Measurements from ENCODE around the gene MRPS24.

The MRPS24 gene

GRCh38 chr7:43877968-43878864 lies 8.9 kb upstream of the MRPS24 start:
- DNase-seq (ENCODE audit: low spot score) = no peak

- DNase-seq (ENCODE audit: low spot score) = no peak
Observed at GRCh38 chr7:43876976-43877745, 7.8 kb upstream of the MRPS24 start.

GRCh38 chr7:43876241-43876640 lies 6.9 kb upstream of the MRPS24 start:
- no peak for DNase-seq (ENCODE audit: low spot score)

DNA sequence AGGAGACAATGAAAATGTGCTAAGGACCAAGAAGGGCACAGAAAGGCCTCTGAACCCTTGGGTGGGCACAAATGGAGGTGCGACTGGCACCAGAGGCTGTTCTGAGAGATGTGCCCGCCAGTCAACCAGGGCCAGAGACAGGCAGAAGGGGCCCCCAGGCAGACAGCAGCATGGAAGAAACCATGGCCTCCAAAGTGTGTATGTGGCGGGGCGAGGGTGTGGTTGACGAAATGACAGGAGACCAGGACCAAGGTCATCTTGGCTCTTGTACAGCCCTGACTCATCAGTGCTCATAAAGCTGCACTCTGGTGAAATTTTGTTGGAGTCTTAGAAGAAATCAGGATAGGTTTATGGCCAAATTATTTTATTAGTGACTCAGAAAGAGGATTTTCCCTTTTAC lies 4.0 kb upstream of the MRPS24 start:
- DNase-seq (ENCODE audit: low spot score) = no peak

DNA sequence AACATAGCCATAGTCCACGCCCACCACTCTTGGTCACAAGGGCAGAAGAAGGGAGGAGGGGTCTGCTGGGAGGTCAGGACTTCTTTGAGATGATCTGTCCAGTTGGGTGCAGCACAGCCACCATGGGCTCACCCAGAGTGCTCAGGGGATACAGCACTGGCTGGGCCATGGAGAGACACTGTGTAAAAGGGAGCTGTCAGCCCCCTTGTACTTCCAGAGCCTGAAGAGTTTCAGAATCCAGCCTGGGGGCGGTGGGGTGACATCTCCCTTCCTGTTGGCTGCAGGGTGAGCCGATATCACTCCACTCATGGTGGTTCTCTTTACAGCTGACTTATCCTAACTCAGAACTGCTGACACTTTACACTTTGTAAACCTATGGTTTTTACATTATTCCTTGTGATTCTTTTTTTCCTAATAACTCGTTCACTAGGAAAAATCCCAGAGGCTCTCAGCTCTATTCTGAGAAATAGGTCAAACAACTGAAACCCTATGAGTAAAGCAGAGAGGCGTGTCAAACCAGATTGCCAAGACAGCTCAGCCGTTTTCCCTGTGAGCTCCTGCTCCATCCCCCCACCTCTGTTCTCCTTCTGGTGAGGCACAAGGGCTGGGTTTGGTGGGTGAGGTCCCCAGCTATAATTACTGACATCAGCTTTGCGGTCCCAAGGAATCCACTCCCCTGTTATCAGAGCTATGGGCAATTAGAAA lies 3.2 kb upstream of the MRPS24 start:
- no peak for DNase-seq (ENCODE audit: low spot score)

DNA sequence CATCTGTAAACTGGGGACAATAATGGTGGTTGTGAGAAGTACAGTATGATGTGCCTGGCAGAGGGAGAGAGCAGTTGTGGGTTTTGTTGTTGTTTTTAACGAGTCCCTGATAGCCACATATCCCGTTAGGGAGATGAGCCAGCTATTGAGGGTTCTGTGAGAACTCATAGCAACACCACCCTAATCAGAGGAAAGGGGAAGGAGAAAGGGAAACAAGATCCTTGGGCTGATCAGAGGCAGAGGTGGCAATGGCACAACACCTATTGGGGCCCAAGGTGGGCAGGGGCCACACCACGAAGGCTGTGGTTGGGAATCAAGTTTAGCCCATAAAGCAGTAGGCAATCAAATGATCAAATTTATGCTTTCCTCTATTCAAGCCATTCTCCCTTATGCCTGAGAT lies 1.7 kb upstream of the MRPS24 start:
- DNase-seq (ENCODE audit: low spot score) = no peak

DNA sequence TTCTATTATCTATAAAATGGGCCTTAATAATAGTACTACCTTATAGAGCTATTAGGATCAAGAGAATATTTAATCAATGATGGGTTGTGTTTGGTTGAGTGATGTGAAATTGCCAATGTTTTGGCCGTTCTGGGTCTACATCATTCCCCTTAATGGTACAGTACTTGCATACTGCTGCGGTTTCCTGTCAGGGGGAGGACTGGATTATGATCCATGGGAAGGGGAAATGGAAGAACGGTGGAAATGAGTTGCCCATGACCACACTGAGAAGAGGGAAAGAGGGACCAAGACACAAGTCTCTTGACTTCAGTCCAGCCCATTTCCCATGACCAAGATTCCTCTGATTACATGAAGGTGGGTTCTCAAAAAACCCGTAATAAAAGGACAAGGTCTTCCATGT lies 999 bp upstream of the MRPS24 start:
- no peak for DNase-seq (ENCODE audit: low spot score)

- DNase-seq (ENCODE audit: low spot score) = no peak
Observed at GRCh38 chr7:43869867-43870240, 537 bp upstream of the MRPS24 start.

GRCh38 chr7:43868681-43869005 lies 674 bp downstream of the MRPS24 start:
- DNase-seq (ENCODE audit: low spot score) = no peak

DNA sequence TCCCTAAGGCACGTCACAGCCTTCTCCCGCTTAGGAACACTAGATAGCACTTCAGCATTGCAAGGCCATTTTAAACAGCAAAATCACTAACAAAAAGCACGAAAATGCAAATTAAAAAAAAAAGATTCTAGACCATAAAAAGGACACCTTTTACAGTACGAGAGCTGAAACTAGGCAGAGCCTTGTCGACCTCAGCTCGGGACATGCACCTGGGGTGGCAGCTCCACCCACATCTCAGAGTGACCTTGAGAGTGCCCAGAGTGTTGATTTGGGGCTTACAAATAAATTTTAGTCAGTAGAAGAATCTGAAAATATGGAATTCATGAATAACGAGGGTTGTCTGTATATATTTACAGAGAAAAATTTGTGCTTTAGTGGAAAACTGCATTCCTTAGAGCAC lies 1.1 kb downstream of the MRPS24 start:
- no peak for DNase-seq (ENCODE audit: low spot score)

GRCh38 chr7:43865277-43865676 lies 4.0 kb downstream of the MRPS24 start:
- no peak for DNase-seq (ENCODE audit: low spot score)

DNA sequence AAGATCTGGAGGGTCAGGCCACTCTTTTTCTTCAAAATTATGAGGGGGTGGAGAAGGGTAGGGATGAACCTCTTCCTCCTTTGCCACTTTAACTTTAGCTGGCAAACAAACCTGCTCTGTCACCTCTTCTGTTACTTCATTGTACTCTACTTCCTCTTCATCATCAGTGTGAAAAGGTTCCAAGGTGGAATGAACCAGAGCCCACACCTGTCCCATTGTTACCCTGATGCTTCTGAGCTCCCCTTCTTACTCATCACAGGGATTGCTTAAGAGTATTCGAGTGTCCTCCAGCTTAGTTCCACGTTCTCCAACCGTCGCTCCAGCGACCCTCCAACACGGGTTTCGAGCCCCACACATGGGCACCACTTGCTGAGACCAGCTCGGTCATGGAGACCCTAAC lies 5.2 kb downstream of the MRPS24 start:
- no peak for DNase-seq (ENCODE audit: low spot score)

- no peak for DNase-seq (ENCODE audit: low spot score)
Observed at GRCh38 chr7:43856996-43857395, 12.3 kb downstream of the MRPS24 start.

- DNase-seq (ENCODE audit: low spot score) = no peak
Observed at GRCh38 chr7:43856316-43856715, 13.0 kb downstream of the MRPS24 start.

DNA sequence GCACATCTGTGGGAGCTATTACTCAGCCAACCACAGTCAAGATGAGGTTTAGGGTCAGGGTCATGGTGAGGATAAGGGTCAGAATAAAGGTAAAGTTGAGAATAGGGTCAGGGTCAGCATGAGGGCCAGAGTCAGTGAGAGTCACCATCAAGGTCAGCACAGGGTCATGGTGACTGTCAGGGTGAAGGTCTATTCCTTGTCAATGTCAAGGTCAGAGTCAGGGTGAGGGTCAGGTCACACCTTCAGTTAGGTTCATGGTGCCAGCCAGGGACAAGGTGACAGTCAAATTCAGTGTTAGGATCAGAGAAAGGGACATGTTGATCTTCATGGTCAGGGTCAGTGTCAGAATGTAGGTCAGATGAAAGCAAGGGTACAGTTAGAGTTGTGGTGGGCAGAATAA lies 14.1 kb downstream of the MRPS24 start:
- DNase-seq (ENCODE audit: low spot score) = no peak

GRCh38 chr7:43851805-43852204 lies 17.5 kb downstream of the MRPS24 start:
- no peak for DNase-seq (ENCODE audit: low spot score)

- DNase-seq (ENCODE audit: low spot score) = no peak
Observed at GRCh38 chr7:43850348-43851116, 18.8 kb downstream of the MRPS24 start.

- no peak for DNase-seq (ENCODE audit: low spot score)
Observed at GRCh38 chr7:43849047-43849446, 20.3 kb downstream of the MRPS24 start.

DNA sequence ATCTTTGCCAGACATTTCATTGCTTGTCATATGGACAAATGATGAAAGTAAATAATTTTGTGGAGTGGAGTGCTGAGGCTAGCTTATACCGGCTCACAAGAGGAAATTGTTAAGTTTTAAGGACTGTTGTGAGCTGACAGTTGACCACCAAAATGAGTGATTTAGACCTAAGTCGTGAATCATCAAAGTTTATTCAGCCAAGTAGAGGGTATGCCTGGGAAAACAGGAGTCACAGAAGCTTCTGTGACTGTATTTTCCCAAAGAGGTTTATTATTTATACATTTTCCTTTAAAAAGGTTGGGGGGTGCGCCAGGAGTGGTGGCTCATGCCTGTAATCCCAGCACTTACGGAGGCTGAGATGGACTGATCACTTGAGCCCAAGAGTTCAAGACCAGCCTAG lies 21.8 kb downstream of the MRPS24 start:
- no peak for DNase-seq (ENCODE audit: low spot score)

- DNase-seq (ENCODE audit: low spot score) = no peak
Observed at GRCh38 chr7:43844662-43845061, 24.7 kb downstream of the MRPS24 start.

DNA sequence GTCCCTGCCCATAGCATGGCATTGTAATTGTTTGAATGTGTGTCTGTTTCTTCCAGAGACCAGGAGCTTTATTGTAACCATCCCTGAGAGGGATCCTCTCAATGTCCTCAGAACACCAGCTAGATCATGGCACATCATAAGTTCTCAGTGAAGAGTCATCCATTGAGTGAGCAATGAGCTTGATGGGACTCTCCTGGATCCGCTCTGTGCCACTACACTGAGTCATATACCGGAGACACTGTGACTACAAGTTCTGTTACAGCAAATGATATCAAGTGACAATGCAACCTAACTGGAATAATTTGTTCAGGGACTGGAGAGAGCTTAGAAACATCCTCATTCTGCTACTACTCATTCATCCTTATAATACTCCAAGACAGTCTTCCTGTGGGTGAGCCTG lies 25.1 kb downstream of the MRPS24 start:
- DNase-seq (ENCODE audit: low spot score) = no peak

GRCh38 chr7:43843296-43843695 lies 26.0 kb downstream of the MRPS24 start:
- no peak for DNase-seq (ENCODE audit: low spot score)

Measured in hematopoietic multipotent progenitor cell treated with erythropoietin and hydrocortisone succinate and interleukin-3 and kit ligand, for 17 days (in vitro differentiated cells).